Tibial nerve (tissue), 4 donors: Measurements from ENCODE around the gene TMEM250. TPM values are rescaled to one million over a fixed set of nuclear protein-coding genes. Genes with fewer than 3 reads are reported as not detected.

Source experiments
- DNase-seq, 2 donors: peaks; one replicate each; pipeline ENCODE4 v3.0.0-alpha.2; 2019; ENCODE audit warnings: low spot score in 2 of 2
- H3K27ac ChIP-seq, 4 donors: fragments of 200-600 bp; sonication (generic) in 3 of 4; one replicate each; pipeline ENCODE4 v1.5.1; 2017 to 2019; ENCODE audit warnings: mild to moderate bottlenecking in 1 of 4
- H3K27me3 ChIP-seq, 2 donors: fragments of 200-600 bp; sonication (generic) in 1 of 2; one replicate each; pipeline versions ENCODE4 v1.5.1 to v1.6.0; 2017 to 2019
- H3K36me3 ChIP-seq, 3 donors: fragments of 200-600 bp; sonication (generic); one replicate each; pipeline ENCODE4 v1.5.1; 2018 to 2019
- H3K4me1 ChIP-seq, 4 donors: fragments of 200-600 bp; sonication (generic) in 3 of 4; one replicate each; pipeline ENCODE4 v1.5.1; 2017 to 2019
- H3K4me3 ChIP-seq, 4 donors: fragments of 200-600 bp; sonication (generic) in 3 of 4; one replicate each; pipeline ENCODE4 v1.5.1; 2017 to 2019; ENCODE audit warnings: mild to moderate bottlenecking in 1 of 4, moderate library complexity in 1 of 4
- H3K9me3 ChIP-seq, 4 donors: fragments of 200-600 bp; sonication (generic) in 3 of 4; one replicate each; pipeline ENCODE4 v1.5.1; 2017 to 2019
- EP300 ChIP-seq, 2 donors: sonication (generic); formaldehyde crosslinking; IDR thresholded peaks; one replicate each; pipeline ENCODE4 v1.6.1; 2017; ENCODE audit warnings: antibody characterized with exemption in 2 of 2, mild to moderate bottlenecking in 1 of 2
- POLR2A ChIP-seq, 2 donors: fragments of 450-650 bp; IDR thresholded peaks; one replicate each; pipeline ENCODE4 v1.6.1; 2017; ENCODE audit warnings: antibody characterized with exemption in 2 of 2, mild to moderate bottlenecking in 2 of 2, moderate library complexity in 2 of 2
- WGBS, 2 donors: methylation state at CpG; one replicate each; pipeline ENCODE4 v1.1.5; 2018; 5-methylcytosine and 5-hydroxymethylcytosine counted together
- total RNA-seq, 4 donors: library from RNA; depleted of rRNA; stranded (reverse); fragments of >200 nt; gene quantifications; one replicate each; pipeline ENCODE4 v1.1.0, GENCODE V29; 2016
- TF ChIP-seq, protein P1 (sequence below), 5 experiments: fragments of 200-600 bp in 3 of 5; fragments of 450-650 bp in 2 of 5; sonication (generic) in 3 of 5; IDR thresholded peaks; one replicate each; pipeline ENCODE4 v1.5.1; 2016 to 2019; ENCODE audit warnings: antibody characterized with exemption in 5 of 5, mild to moderate bottlenecking in 3 of 5, moderate library complexity in 2 of 5

The TMEM250 gene
- total RNA-seq, 4 donors from 2014 or later = 24.3 to 47.7 (median 26.6) TPM

DNA sequence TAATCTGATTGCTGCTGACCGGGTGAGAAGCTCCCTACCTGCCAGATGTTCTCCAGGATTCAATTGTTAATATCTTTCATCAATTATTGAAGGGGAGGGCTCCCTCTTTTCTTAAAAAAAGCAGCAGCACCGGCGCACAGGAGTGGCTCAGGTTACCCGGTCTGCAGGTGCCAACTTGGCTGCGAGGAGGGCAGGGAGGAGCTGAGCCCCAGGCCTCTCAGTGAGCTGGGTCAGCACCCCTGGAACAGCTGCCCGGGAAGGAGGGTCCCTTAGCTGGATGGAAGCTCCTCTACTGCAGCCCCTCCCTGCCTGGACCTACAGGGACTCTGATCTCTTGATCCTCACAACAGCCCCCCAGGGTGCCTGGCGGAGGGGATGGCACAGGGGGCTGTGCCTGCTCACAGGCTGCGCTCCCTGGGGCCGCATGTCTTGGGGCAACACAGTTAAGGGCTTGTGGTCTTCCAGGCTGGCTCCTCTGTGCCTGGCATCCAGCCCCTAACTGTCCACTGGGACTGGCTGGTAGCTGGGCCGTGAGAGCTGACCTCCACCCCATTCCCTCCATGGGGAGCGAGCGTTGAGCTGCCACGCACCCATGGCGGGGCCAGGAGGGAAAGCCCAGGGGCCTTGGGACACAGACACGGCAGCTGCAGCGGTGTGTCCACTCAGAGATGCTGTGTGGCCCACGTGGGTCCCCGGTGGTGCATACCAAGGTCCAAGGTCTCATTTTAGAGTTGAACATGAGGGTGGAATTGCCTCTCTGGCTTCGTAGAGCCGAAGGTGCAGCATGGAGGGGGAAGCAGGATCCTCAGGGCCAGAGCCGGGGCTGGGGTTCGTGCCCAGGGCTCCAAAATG, 28.6 kb upstream of the TMEM250 start:
- TF ChIP-seq POLR2A (IDR thresholded peaks at IDR 0.05) (no peak), EP300 (IDR thresholded peaks at IDR 0.05) (no peak)
- TF ChIP-seq, protein P1, sequence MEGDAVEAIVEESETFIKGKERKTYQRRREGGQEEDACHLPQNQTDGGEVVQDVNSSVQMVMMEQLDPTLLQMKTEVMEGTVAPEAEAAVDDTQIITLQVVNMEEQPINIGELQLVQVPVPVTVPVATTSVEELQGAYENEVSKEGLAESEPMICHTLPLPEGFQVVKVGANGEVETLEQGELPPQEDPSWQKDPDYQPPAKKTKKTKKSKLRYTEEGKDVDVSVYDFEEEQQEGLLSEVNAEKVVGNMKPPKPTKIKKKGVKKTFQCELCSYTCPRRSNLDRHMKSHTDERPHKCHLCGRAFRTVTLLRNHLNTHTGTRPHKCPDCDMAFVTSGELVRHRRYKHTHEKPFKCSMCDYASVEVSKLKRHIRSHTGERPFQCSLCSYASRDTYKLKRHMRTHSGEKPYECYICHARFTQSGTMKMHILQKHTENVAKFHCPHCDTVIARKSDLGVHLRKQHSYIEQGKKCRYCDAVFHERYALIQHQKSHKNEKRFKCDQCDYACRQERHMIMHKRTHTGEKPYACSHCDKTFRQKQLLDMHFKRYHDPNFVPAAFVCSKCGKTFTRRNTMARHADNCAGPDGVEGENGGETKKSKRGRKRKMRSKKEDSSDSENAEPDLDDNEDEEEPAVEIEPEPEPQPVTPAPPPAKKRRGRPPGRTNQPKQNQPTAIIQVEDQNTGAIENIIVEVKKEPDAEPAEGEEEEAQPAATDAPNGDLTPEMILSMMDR (IDR thresholded peaks at IDR 0.05) = no peak
- H3K36me3 ChIP-seq = no peaks in the 10 kb centered on the region
- WGBS, 2 donors = 67 to 68% methylated on average over 14 to 20 of the region's 22 CpGs
- no peaks in the 10 kb centered on the region for H3K9me3 ChIP-seq
- no peak overlapping the region for H3K27ac ChIP-seq
- H3K4me3 ChIP-seq = no peak overlapping the region
- H3K4me1 ChIP-seq = peaks cover 0 to 3% (median 0%) of the 10 kb centered on the region in 4 donors
- H3K27me3 ChIP-seq = peaks cover 0 to 68% of the 10 kb centered on the region in 2 donors
- DNase-seq = no peak

- H3K4me1 ChIP-seq = peaks cover 0 to 3% (median 0%) of the 10 kb centered on the region in 4 donors
- TF ChIP-seq, protein P1 (IDR thresholded peaks at IDR 0.05) = no peak
- no peak for TF ChIP-seq POLR2A (IDR thresholded peaks at IDR 0.05)
- no peak for TF ChIP-seq EP300 (IDR thresholded peaks at IDR 0.05)
- H3K27me3 ChIP-seq = peaks cover 0 to 68% of the 10 kb centered on the region in 2 donors
- no peaks in the 10 kb centered on the region for H3K9me3 ChIP-seq
- no peak for DNase-seq
- H3K27ac ChIP-seq = no peak overlapping the region
- H3K4me3 ChIP-seq = no peak overlapping the region
- no peaks in the 10 kb centered on the region for H3K36me3 ChIP-seq
- WGBS, 2 donors = 71 to 72% methylated on average over 31 to 33 of the region's 33 CpGs
These were observed 27.7 kb upstream of the TMEM250 start for GRCh38 chr9:136146126-136147037.

- H3K27me3 ChIP-seq = peaks cover 0 to 68% of the 10 kb centered on the region in 2 donors
- 69 to 71% methylated on average over 5 of the region's 5 CpGs for WGBS, 2 donors
- DNase-seq = no peak
- no peak overlapping the region for H3K4me3 ChIP-seq
- no peaks in the 10 kb centered on the region for H3K9me3 ChIP-seq
- TF ChIP-seq, protein P1 (IDR thresholded peaks at IDR 0.05) = no peak
- TF ChIP-seq EP300 (IDR thresholded peaks at IDR 0.05) = no peak
- TF ChIP-seq POLR2A (IDR thresholded peaks at IDR 0.05) = no peak
- H3K36me3 ChIP-seq = no peaks in the 10 kb centered on the region
- peaks cover 0 to 3% (median 0%) of the 10 kb centered on the region in 4 donors for H3K4me1 ChIP-seq
- H3K27ac ChIP-seq = no peak overlapping the region
These were observed 26.9 kb upstream of the TMEM250 start for GRCh38 chr9:136145580-136145979.

DNA sequence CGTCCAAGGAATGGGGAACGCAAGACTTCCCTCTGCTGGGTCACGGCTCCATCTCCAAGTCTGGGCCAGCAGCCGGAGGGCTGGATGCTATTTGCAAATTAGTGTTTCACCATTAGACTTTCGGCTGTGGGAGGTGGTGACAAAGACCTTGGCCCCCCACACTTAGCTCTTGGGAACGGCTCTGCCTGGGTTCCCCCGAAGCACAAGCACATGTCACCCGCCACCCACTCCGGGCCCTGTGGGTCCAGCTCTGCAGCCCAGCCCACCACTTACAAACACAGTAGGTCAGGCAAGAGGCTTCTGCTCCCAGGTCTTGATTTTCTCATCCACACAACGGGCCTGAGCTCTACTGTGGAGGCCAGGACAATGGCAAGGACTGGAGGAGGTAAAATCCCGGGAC, 25.8 kb upstream of the TMEM250 start:
- peaks cover 0 to 68% of the 10 kb centered on the region in 2 donors for H3K27me3 ChIP-seq
- WGBS, 2 donors = 79 to 90% methylated on average over 10 to 11 of the region's 11 CpGs
- TF ChIP-seq, protein P1 (IDR thresholded peaks at IDR 0.05) = no peak
- TF ChIP-seq EP300 (IDR thresholded peaks at IDR 0.05) = no peak
- TF ChIP-seq POLR2A (IDR thresholded peaks at IDR 0.05) = no peak

More for the DNA sequence above, 25.8 kb upstream of the TMEM250 start:
- no peak for DNase-seq
- no peak overlapping the region for H3K4me3 ChIP-seq
- no peaks in the 10 kb centered on the region for H3K9me3 ChIP-seq
- peaks cover 0 to 3% (median 0%) of the 10 kb centered on the region in 4 donors for H3K4me1 ChIP-seq
- no peak overlapping the region for H3K27ac ChIP-seq
- no peaks in the 10 kb centered on the region for H3K36me3 ChIP-seq
